ENCODE data around the gene FOXK1.
A peak's percentile ranks its signal among the peaks of the same experiment; 100 is the strongest.

GRCh38 chr7:4682621-4683042, 537 bp downstream of the FOXK1 start:
- TF ChIP-seq POLR2A (IDR thresholded peaks at IDR 0.05) (peak in 1 of 2 donors; percentile 46), CTCF (IDR thresholded peaks at IDR 0.05) (no peak)

All from adrenal gland (tissue), 5 donors.